GM18526 (cell line): ENCODE data around the gene COL23A1.

ENCODE experiments used
- POLR2A ChIP-seq: IDR thresholded peaks from 3 replicates; pipeline ENCODE4 v1.6.1; 2011; ENCODE audit not compliant: insufficient read length; ENCODE audit errors: extremely low read depth

COL23A1 gene

DNA sequence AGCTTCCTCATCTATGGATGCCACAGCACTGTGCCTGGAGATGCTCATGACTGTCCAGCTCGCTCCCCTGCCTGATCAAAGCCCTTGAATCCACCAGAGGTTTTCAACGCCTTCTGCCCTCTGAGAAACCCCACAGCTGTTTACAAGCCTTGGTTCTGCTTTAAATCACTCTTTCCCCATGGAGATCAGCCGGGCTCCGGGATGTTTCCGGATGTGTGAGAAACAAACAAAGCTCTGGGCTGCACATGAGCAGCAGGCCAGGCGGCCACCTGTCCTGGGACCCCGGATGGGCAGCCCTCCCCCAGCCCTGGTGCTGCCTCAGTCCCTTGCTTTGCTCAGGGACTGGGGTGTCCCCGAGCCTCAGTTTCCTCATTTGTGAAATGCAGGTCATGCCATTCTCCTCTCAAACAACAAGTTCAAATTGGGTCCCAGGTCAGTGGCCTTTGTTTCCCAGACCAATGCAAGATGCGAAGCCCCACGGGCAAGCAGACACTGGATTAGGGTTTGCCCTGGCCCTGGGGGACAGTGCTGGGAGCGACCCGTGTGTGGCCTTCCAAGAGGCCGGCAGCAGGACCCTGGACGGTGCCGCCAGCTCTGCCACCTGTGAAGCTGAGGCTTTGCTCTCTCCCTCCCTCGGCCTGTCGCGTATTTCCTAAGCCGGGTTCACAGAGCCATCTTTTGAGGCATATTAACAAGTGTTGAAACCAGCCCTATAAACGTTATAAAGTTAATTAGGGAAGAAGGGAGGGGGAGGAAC, 315.2 kb downstream of the COL23A1 start:
- no peak for TF ChIP-seq POLR2A

DNA sequence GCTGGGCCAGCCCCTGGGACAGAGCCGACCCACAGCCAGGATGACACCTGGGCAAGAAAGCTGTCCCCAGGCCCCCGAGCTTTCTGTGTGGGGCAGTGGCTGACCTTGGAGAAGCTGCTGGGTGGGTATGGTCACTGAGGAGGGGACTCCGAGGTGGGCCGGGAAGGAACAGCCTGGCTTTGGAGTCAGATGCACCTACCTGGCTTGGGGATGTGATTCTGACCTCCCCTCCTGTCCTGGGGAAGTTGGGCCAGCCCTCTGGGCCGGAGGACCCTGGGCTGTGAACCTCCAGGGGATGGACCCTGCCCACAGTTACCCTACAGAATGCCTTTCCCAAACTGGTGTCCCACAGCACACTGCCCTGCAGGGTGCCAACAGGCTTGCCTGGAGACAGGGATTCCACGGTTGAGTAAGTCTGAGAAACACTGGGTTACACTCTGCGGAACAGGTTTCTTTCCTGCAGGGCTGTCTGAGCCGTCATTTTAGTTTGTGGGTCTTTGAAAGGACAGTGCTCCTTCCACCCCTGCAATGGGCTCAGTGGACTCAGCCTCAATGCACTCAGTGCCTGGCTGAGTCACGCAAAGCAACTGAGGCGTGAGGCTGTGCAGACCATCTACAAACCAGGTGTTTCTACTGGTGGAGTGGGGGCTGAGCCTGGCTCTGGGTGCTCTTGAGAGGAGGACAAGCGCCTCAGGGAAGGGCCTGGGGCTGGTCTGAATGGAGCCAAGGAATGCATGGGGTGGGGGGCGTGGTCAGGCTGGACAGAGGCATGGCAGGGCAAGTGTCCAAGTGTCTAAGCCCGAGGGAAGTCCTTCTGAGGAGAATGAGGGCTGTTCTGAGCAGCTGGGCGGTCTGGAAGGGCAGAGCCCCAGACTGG, 316.3 kb downstream of the COL23A1 start:
- no peak for TF ChIP-seq POLR2A

DNA sequence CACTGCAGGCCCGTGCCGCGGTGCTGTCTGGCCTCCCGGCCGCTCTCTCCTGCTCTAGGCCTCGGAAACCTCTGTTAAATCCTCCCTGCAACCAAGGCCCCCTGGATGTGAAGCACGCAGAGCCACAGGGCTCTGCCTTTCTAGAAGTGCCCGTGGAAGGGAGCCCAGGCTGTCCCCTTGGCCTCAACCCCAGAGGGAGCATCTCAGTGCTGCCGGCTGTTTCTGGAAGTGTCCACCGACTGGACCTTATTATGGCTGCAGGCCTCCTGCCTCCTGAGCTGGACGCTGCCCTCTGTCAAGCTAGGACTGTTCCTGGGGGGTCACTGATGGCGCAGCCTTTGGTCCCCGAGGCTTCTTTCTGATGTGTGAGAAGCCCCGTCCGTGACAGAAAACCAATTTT, 317.2 kb downstream of the COL23A1 start:
- no peak for TF ChIP-seq POLR2A

DNA sequence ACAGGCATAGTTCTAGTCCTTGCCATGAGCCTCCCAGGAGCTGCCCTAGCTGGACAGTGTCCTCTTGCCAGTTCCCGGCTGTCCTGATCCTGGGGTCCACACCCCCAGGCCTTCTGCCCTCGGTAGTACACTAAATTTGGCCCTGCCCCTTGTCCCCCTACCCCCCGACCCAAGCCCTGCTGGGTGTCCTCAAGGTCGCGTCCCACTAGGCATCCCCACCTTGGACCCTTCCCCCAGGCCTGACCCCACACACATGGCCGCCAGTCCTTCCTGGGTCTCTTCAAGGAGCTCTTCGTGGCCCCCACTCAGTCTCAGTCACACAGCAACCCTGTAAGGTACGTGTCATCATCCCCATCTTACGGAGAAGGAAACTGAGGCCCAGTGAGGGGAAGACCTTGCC, 317.6 kb downstream of the COL23A1 start:
- no peak for TF ChIP-seq POLR2A

DNA sequence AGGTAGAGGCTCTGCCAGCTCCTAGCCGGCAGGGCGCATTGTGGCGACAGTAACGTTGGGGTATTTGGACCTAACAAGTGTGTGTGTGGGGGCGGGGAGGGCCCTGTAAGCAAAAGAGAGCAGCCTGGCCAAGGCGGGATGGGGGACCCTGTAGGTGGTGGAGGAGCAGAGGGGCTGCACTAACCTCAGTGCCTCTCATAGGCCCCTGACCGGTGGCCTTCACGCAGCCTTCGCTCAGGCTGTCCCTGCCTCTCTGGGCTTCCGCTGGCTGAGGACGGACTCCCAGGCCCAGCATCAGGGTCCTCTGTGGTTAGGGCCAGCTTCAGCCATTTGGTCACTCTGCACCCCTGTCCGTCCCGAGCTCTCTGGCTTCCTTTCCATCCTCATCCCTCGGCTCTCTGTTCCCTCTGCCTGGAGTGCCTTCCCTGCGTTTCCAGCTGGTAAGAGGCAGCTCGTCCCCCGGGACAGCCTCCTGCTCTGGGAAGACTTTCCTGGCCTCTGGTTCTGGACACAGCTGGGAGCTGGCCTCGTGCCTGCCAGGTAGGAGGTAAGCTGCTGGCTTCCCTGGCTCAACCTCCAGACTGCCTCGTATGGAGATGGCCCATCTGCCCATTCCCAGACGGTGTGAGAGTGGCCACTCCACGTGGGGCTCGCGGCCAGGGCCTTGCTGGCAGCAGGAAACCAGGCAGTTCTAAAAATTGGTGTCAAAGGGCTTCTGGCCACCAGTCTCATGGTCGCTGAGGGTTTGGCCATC, 318.3 kb downstream of the COL23A1 start:
- no peak for TF ChIP-seq POLR2A

DNA sequence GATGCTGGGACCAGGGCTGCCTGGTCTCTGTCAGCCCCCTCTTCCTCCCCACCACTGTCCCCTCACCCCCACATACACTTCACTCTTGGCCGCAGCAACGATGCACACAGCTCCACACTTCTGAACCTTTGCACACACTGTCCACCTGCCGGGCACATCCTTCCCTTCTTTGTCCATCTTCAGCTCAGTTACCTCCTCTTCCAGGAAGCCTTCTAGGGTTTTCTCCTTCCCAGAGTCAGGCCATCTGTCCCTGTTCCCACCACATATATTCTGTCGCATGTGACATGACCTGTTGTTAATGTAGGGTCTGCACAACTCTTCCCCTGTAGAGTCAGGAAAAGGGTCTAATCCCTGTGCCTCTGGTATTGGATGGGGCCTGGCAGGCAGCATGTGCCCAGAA, 319.0 kb downstream of the COL23A1 start:
- no peak for TF ChIP-seq POLR2A

DNA sequence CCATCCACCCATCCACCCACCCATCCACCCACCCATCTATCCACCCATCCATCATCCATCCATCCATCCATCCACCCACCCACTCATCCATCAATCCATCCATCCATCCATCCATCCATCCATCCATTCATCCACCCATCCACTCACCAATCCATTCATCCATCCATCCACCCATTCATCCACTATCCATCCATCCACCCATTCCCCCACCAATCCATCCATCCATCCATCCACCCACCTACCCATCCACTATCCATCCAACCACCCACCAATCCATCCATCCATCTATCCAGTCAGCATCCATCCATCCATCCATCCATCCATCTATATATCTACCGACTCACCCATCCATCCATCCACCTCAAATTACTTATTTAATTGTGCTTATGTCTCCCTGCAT, 320.7 kb downstream of the COL23A1 start:
- no peak for TF ChIP-seq POLR2A

DNA sequence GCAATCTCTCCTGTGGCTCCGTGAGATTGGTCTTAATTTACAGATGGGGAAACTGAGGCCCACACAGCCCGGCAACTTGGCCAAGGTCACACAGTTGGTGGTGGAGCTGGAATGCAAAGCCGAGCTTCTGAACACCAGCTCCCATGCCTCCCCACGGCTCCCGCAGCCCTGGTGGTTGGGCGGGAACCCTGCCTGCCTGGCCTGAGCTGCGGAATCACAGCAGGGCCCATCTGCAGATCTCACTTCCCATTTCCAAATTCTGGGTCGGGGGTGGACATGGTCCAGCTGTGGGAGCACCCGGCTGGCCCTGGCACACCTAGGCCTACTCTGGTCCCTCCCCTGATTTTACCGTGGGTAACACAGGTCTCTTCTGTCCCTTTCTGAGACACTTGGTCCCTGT, 322.3 kb downstream of the COL23A1 start:
- TF ChIP-seq POLR2A = no peak

DNA sequence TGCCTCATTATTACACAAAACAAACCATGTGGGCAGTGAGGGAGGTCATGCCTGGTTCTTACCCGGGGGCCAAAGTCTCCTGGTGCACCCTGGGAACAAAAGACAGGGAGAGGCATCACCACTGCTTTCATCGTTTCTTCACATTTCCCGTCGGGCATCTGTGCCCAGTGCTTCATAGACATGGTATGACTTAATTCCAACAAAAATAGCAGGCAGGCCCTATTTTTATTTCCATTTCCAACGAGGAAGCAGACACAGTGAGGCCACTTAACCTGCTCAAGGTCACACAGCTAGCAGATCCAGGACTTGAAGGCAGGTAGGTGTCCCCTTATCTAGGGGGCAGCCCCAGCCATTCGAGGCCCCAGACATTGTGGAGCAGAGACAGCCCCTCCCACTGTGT, 322.9 kb downstream of the COL23A1 start:
- TF ChIP-seq POLR2A = no peak

DNA sequence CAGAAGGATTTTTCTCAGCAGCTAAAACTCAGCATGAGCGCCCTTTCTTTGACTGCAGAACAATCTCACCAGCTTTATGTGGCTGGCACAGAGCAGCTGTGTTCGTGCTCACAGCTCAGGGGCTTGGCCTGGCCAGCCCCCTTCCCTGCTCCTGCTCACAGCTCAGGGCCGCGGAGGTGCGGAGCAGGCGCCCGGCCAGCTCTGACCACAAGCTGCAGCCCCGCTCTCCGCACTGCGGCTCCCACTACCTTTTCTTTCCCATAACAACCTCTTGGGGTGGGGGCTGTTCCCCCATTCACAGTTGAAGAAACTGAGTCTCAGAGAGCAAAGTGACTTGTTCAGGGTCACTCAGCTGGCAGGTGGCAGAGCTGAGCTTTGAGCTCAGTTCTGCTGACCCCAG, 323.6 kb downstream of the COL23A1 start:
- no peak for TF ChIP-seq POLR2A

DNA sequence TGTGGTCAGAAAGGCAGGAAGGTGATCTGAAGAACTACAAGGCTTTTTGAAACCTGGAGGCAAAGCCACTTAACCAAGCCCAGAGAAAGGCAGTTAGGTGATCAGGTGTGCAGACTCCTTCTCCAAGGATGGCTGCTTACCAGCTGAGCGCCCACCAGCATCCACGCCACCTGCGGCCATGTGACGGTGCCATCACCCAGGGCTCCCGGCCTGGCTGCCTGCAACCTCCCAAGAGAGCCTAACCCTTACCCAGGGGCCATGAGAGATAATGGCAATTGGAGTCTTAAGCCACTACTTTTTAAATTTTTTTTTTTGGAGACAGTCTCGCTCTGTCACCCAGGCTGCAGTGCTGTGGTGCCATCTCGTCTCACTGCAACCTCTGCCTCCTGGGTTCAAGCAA, 324.4 kb downstream of the COL23A1 start:
- TF ChIP-seq POLR2A = no peak

DNA sequence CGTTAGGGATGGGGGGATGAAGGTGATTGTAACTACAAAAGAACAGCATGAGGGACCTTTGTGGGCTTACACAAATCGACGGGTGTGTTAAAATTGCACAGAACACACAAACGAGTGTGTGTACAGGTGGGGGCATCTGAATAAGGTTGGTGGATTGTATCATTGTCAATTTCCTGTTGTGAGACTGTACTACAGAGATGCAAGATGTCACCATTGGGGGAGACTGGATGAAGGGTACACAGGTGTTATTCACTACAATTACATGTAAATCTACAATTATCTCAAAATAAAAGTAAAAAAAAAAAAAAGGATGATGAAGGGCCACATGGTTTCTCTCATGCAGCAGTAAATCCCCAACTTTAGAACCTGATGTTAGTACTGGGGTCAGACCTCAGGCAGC, 326.1 kb downstream of the COL23A1 start:
- no peak for TF ChIP-seq POLR2A

DNA sequence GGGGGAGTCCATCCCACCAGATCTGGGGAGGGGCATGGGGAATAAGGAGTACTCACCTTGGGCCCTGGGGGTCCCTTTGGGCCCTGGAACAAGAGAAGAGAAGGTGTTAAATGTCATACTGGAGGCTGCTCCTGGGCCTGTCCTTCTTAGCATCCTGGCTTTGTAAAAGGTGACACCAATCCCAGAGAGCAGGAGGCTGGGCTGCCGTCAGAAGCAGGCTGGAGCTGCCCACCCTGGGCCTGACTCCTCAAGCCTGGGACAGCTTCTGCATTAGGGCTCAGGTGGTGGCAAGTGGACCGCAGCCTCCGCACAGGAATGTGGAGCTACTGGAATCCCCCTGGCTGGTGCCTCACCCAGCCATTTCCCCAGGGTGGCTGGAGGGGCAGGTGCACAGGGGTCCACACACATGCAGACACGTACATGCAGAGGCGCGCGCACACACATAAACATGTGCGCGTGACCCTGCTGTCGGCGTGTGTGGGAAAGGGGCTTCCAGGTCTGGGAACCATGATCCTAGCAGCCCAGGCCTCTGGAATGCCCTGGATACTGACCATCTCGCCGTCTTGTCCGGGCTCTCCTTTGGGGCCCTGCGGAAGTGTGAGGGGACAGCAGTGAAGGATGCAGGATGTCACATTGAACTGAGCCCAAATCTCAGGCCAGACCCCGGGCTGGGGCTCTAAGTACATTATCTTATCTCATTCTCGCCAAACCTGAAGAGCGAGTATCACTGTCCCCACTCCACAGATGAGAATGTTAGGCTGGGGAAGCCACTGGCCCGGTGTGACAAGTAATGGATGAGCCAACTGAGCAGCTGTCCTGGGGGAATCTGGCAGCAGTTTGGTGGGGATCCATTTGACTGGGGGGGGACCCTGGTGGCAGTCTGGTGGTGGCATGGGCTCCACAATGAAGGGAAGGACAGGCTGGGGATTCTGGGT, 328.3 kb downstream of the COL23A1 start:
- no peak for TF ChIP-seq POLR2A

DNA sequence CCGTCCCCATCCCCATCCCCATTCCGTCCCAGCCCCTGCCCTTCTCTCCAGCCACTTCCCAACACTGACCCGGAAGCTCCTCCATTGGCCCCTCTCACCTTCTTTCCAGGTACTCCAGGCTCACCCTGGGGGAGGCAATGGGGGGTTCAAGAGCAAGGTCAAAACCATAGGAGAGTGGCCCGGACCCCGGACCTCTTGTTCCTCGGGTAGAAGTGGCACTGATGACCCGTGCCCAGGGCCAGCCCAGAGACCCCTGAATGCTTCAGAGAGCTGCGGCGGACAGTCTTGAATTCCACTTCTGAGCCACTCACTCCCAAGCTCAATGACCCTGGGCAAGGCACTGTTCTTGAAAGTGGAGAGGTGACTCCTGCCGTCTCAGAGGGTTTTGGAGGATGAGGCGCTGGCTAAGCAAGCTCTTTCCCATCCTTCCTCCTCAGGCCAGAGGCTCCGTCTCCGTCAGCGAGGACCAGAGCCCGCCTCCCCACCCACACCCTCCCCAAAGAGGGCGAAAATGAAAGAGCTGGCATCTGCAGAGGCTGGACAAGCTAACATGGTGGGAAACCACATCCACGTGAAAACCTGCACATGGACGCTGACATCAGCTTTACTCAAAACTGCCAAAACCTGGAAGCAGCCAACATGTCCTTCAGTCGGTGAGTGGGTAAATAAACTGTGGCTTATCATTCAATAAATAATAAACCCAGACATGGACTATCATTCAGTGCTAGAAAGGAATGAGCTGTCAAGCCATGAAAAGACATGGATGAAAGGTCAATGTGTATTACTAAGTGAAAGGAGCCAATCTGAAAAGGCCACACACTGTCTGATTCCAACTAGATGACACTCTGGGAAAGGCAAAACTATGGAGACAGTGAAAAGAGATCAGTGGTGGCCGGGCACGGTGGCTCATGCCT, 330.3 kb downstream of the COL23A1 start:
- TF ChIP-seq POLR2A = no peak
